Keratinocyte (primary cell): Measurements from ENCODE around the gene PYGB.

Experiments used
- EZH2 ChIP-seq: IDR thresholded peaks from one replicate; pipeline ENCODE4 v1.6.1; 2012; ENCODE audit warnings: inconsistent platforms, mild to moderate bottlenecking, low read length, moderate library complexity
- TF ChIP-seq, protein P1 (sequence below), 3 experiments: IDR thresholded peaks in 1 of 3; conservative IDR thresholded peaks in 1 of 3; optimal IDR thresholded peaks in 1 of 3; 2 replicates in 2 of 3; 3 replicates in 1 of 3; pipeline versions ENCODE3 to v1.5.1; 2011; ENCODE audit warnings: low read length in 3 of 3, mild to moderate bottlenecking in 3 of 3, moderate library complexity in 2 of 3, control low read depth in 1 of 3, inconsistent platforms in 1 of 3; ENCODE audit not compliant: insufficient read depth in 2 of 3; ENCODE audit errors: extremely low read depth in 1 of 3

GRCh38 chr20:25251019-25251418 is 3.1 kb downstream of the PYGB start:
- TF ChIP-seq, protein P1, sequence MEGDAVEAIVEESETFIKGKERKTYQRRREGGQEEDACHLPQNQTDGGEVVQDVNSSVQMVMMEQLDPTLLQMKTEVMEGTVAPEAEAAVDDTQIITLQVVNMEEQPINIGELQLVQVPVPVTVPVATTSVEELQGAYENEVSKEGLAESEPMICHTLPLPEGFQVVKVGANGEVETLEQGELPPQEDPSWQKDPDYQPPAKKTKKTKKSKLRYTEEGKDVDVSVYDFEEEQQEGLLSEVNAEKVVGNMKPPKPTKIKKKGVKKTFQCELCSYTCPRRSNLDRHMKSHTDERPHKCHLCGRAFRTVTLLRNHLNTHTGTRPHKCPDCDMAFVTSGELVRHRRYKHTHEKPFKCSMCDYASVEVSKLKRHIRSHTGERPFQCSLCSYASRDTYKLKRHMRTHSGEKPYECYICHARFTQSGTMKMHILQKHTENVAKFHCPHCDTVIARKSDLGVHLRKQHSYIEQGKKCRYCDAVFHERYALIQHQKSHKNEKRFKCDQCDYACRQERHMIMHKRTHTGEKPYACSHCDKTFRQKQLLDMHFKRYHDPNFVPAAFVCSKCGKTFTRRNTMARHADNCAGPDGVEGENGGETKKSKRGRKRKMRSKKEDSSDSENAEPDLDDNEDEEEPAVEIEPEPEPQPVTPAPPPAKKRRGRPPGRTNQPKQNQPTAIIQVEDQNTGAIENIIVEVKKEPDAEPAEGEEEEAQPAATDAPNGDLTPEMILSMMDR (optimal IDR thresholded peaks at IDR 0.05 in 1 of 3, IDR thresholded peaks at IDR 0.05 in 1 of 3, conservative IDR thresholded peaks at IDR 0.05 in 1 of 3; ENCODE audit: extremely low read depth in 1 of 3, insufficient read depth in 2 of 3, low read length in 3 of 3): no peak
- TF ChIP-seq EZH2: no peak
